Stimulated activated memory B cell treated with anti-CD40 and anti-IgM and Interleukin-4, amounts not matched to agents 10 μg/mL and 1 μg/mL and 100 μg/mL, for 72 hours (primary cell): ENCODE data around the gene NPS.

Experiments used
- ATAC-seq: fragments of 150-1000 bp; cut with Tn5 transposase; 2 replicates; pipeline ENCODE4 v1.10.0; 2021
- H3K27ac Mint-ChIP-seq: one replicate; pipeline ENCODE4 v1.8.0; 2022; ENCODE audit warnings: mild to moderate bottlenecking, mixed read lengths
- H3K27me3 Mint-ChIP-seq: one replicate; pipeline ENCODE4 v1.8.0; 2022; ENCODE audit warnings: mixed read lengths
- H3K36me3 Mint-ChIP-seq: one replicate; pipeline ENCODE4 v1.8.0; 2022; ENCODE audit warnings: mixed read lengths
- H3K4me1 Mint-ChIP-seq: one replicate; pipeline ENCODE4 v1.8.0; 2022; ENCODE audit warnings: mixed read lengths
- H3K4me3 Mint-ChIP-seq: one replicate; pipeline ENCODE4 v1.8.0; 2022; ENCODE audit warnings: mild to moderate bottlenecking, moderate library complexity, mixed read lengths
- H3K9me3 Mint-ChIP-seq: one replicate; pipeline ENCODE4 v1.8.0; 2022; ENCODE audit warnings: mixed read lengths

The NPS gene

DNA sequence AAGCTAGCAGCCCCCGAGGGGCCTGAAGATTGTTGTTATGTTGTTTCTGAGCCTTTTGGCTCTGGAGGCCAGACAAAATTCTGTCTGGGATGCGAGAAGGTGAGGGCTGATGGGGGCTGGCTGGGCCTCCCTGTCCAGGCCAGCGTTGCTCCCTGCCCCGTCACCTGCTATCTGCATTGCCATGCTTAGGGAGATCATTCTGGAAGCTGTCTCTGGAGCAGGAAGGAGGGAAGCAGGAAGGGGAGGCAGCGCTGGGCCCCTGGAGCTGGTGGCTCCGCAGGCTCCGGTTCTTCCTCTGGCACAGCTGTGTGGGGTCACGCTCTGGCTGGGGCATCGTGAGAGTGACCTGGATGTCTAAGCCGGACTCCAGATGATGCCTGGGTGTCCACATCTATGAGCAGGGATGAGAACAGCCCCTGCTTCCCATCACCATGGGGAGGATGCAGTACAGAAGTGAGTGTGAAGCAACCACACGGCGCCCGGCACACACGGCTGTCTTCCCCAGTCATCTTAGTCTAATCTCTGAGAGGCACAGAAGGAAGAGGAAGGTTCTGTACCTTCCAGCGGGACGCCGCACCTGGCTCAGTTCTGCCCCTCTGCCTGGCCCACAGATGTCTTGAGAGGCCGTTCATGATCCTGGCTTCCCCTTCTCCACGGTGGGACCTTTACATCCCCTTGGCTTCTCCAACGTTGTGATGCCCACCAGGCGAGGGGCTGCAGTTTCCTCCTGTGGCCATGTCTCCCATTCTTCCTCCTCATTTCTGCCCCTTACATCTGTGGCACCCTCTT is 11.9 kb upstream of the NPS start:
- Mint-ChIP-seq H3K27me3 (no peaks in the 10 kb centered on the region), H3K27ac (no peak overlapping the region), H3K4me1 (no peaks in the 10 kb centered on the region), H3K36me3 (no peaks in the 10 kb centered on the region), H3K9me3 (no peaks in the 10 kb centered on the region), H3K4me3 (no peak overlapping the region)
- ATAC-seq = no peak

- no peak for ATAC-seq
- H3K27ac Mint-ChIP-seq = no peak overlapping the region
- H3K36me3 Mint-ChIP-seq = no peaks in the 10 kb centered on the region
- H3K4me1 Mint-ChIP-seq = no peaks in the 10 kb centered on the region
- no peaks in the 10 kb centered on the region for H3K9me3 Mint-ChIP-seq
- H3K27me3 Mint-ChIP-seq = no peaks in the 10 kb centered on the region
- H3K4me3 Mint-ChIP-seq = no peak overlapping the region
Measured at GRCh38 chr10:127537924-127538323, 11.2 kb upstream of the NPS start.

- ATAC-seq = no peak
- H3K36me3 Mint-ChIP-seq = no peaks in the 10 kb centered on the region
Measured at GRCh38 chr10:127548022-127548421, 1.1 kb upstream of the NPS start.

DNA sequence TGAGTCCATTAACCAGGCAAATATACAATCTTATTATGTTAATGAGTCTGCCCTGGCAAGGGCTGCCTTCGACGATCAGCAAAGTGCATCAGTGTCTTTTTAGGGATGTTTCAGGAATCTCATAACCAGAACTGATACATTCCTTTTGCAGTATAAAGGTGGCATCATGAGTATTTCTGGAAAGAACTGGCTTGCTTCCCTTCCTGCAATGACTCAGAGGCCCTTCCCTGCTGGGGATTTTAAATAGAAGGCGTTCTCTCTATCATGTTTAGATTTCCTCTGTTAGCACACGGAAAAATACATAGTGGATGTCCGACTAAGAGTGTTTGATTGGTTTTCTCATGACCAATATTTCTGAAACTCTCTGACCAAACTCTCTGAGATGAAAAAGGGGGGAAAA is 1.8 kb downstream of the NPS start:
- Mint-ChIP-seq H3K9me3 (peaks cover 12% of the 10 kb centered on the region), H3K4me1 (no peaks in the 10 kb centered on the region), H3K36me3 (no peaks in the 10 kb centered on the region), H3K27ac (no peak overlapping the region), H3K4me3 (no peak overlapping the region), H3K27me3 (peaks cover 7% of the 10 kb centered on the region)
- ATAC-seq = no peak

More at GRCh38 chr10:127548022-127548421, 1.1 kb upstream of the NPS start:
- no peak overlapping the region for H3K4me3 Mint-ChIP-seq
- no peak overlapping the region for H3K27ac Mint-ChIP-seq
- H3K27me3 Mint-ChIP-seq = no peaks in the 10 kb centered on the region
- H3K4me1 Mint-ChIP-seq = no peaks in the 10 kb centered on the region
- H3K9me3 Mint-ChIP-seq = peaks cover 21% of the 10 kb centered on the region

DNA sequence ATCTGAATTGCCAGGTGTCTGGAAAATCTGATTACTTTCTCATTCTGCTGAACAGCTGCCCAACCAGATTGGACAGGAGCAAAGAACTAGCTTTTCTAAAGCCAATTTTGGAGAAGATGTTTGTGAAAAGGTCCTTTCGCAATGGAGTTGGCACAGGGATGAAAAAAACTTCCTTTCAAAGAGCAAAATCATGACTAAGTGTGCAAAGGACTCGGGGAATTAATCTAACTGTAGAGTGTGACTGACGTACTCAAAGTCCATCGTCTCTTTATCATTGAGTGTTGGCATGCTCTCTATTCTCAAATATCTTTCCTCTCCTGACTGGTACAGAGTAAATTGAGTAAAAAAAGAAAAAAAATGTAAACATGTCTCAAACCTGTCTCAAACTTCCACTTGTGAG is 3.3 kb downstream of the NPS start:
- ATAC-seq = no peak
- Mint-ChIP-seq H3K27ac (no peak overlapping the region), H3K4me3 (no peak overlapping the region), H3K27me3 (peaks cover 7% of the 10 kb centered on the region), H3K9me3 (peaks cover 3% of the 10 kb centered on the region), H3K36me3 (no peaks in the 10 kb centered on the region), H3K4me1 (no peaks in the 10 kb centered on the region)

DNA sequence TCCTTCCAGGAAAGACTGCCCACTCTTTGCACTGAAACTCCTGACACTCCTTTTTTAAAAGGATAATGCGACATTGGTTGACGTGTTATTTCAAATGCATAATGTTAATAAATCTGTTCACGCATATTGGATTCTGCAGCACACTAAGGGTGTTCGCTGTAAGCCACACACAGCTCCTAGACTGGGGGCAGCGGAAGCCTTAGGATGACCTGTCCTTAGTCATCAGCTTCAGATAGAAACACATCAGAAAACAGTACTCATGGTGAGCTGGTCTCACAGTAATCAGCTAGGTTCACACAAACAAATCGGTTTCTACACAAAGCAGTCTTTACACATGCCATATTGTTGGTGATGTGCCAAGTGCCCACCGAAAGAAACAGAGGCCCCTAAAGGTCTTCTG is 4.3 kb downstream of the NPS start:
- no peak overlapping the region for H3K27ac Mint-ChIP-seq
- H3K9me3 Mint-ChIP-seq = no peaks in the 10 kb centered on the region
- H3K4me3 Mint-ChIP-seq = no peak overlapping the region
- H3K36me3 Mint-ChIP-seq = no peaks in the 10 kb centered on the region
- H3K4me1 Mint-ChIP-seq = no peaks in the 10 kb centered on the region
- H3K27me3 Mint-ChIP-seq = peaks cover 7% of the 10 kb centered on the region
- ATAC-seq = no peak

DNA sequence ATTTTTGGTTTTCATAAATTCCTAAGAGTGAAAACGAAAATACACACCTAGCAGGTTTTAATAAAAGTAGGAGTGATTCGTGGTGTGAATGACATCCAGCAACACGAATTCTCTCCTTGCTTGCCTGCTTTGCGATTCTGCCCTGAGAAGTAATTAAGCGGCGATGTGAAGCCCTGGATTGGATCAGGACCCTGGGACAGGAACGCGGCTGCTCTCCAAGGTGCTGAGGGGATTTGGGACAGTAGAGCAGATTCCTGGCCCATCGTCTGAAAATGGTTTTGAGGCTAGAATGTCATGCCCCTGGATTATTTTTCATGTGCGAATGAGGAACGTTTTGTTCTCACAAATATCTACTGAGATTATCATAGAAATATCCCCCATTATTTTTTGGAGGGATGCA is 7.8 kb downstream of the NPS start:
- peaks cover 7% of the 10 kb centered on the region for H3K27me3 Mint-ChIP-seq
- no peaks in the 10 kb centered on the region for H3K36me3 Mint-ChIP-seq
- no peak for ATAC-seq
- H3K4me3 Mint-ChIP-seq = no peak overlapping the region
- no peaks in the 10 kb centered on the region for H3K4me1 Mint-ChIP-seq
- no peak overlapping the region for H3K27ac Mint-ChIP-seq
- H3K9me3 Mint-ChIP-seq = peaks cover 11% of the 10 kb centered on the region

- Mint-ChIP-seq H3K36me3 (no peaks in the 10 kb centered on the region), H3K27ac (no peak overlapping the region), H3K9me3 (peaks cover 11% of the 10 kb centered on the region), H3K27me3 (peaks cover 11% of the 10 kb centered on the region), H3K4me3 (no peak overlapping the region), H3K4me1 (no peaks in the 10 kb centered on the region)
- no peak for ATAC-seq
Measured at GRCh38 chr10:127561647-127562046, 12.5 kb downstream of the NPS start.

- no peak overlapping the region for H3K4me3 Mint-ChIP-seq
- H3K27ac Mint-ChIP-seq = no peak overlapping the region
- H3K9me3 Mint-ChIP-seq = peaks cover 11% of the 10 kb centered on the region
- H3K36me3 Mint-ChIP-seq = no peaks in the 10 kb centered on the region
- H3K4me1 Mint-ChIP-seq = no peaks in the 10 kb centered on the region
- peaks cover 11% of the 10 kb centered on the region for H3K27me3 Mint-ChIP-seq
- peak; percentile 45 for ATAC-seq
Measured at GRCh38 chr10:127563718-127564553, 14.8 kb downstream of the NPS start.

DNA sequence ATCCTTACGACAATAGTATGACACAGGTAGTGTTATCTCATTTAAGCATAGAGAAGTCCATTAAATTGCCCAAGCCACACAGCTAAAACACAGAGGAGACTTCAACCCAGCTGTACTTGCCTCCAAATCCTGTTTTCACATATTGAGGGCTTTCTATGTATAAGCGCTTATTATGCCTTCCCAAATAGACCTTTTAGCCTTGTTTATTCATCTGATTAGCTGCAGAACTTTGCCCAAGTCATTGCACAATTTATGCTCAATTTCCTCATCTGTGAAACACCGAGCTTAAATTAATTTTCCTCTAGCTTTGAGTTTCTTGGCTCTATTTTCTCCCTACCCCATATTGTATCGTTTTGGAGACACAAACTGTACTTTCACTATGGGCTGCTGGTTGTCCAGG is 15.5 kb downstream of the NPS start:
- ATAC-seq = no peak
- Mint-ChIP-seq H3K4me3 (no peak overlapping the region), H3K36me3 (no peaks in the 10 kb centered on the region), H3K4me1 (no peaks in the 10 kb centered on the region), H3K9me3 (peaks cover 5% of the 10 kb centered on the region), H3K27me3 (peaks cover 11% of the 10 kb centered on the region), H3K27ac (no peak overlapping the region)

DNA sequence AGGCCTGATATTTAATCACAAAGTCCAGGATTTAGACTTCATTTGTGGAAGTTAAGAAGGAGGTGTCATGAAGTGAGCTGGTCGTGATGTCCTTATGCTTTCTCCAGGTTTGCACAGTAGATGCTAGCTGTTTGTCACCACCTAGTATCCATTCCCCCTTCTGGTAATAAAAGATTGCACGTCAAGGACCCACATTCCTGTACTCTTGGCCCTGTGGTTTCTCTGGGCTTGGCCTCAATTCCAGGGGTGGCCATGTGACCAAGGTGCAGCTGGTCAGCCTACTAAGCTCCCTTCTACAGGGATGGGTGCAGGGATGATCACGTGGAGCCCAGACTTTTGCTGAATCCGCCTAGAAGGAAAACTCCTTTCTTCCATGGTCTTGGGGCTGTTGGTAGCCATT is 16.5 kb downstream of the NPS start:
- no peak for ATAC-seq
- Mint-ChIP-seq H3K27me3 (peaks cover 11% of the 10 kb centered on the region), H3K4me1 (no peaks in the 10 kb centered on the region), H3K36me3 (no peaks in the 10 kb centered on the region), H3K9me3 (no peaks in the 10 kb centered on the region), H3K4me3 (no peak overlapping the region), H3K27ac (no peak overlapping the region)

- Mint-ChIP-seq H3K4me3 (no peak overlapping the region), H3K36me3 (no peaks in the 10 kb centered on the region), H3K27me3 (peaks cover 6% of the 10 kb centered on the region), H3K4me1 (no peaks in the 10 kb centered on the region), H3K9me3 (peaks cover 9% of the 10 kb centered on the region), H3K27ac (no peak overlapping the region)
- no peak for ATAC-seq
Measured at GRCh38 chr10:127569210-127569609, 20.1 kb downstream of the NPS start.

DNA sequence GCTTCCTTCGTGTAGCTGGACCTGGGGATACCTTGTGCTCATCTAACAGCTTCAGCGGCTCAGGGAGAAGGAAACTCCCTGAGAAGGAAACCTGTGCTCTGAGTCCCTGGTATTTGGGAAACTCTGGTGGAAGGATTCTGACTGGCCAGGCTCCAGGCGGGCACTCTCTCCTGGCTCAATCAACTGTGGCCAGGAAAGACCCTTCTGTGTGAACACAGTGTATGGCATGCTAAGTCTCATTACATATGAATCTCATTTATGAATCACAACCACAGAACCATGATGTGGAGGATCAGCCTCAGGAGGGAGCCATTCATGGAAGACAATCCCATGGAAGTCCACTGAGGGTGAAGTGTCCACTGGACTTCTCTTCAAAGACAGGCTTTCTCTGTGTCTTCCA is 20.9 kb downstream of the NPS start:
- Mint-ChIP-seq H3K27ac (no peak overlapping the region), H3K4me1 (no peaks in the 10 kb centered on the region), H3K4me3 (no peak overlapping the region), H3K36me3 (no peaks in the 10 kb centered on the region), H3K9me3 (peaks cover 13% of the 10 kb centered on the region), H3K27me3 (no peaks in the 10 kb centered on the region)
- ATAC-seq = no peak

DNA sequence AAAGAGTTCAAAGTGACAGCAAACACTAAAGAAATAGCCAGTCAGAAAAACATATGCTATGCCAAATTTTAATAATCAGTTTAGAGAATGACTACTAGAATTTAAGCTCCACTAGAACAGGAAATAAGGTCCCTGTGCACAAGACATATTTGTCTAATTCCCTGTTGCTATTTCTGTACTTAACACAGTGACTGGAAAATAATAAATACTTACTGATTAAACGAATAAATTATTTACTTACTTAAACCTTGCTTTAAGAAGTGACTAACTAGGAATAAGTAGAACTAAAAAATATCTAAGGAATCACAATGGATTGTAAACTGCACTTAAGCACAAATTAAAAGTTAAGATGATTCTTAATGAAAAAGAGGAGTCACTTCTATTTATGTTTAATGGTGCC is 22.3 kb downstream of the NPS start:
- H3K36me3 Mint-ChIP-seq = no peaks in the 10 kb centered on the region
- H3K4me1 Mint-ChIP-seq = no peaks in the 10 kb centered on the region
- no peaks in the 10 kb centered on the region for H3K27me3 Mint-ChIP-seq
- peaks cover 13% of the 10 kb centered on the region for H3K9me3 Mint-ChIP-seq
- H3K27ac Mint-ChIP-seq = no peak overlapping the region
- ATAC-seq = no peak
- H3K4me3 Mint-ChIP-seq = no peak overlapping the region

GRCh38 chr10:127576051-127576450 is 26.9 kb downstream of the NPS start:
- Mint-ChIP-seq H3K4me3 (no peak overlapping the region), H3K27ac (no peak overlapping the region), H3K4me1 (no peaks in the 10 kb centered on the region), H3K27me3 (no peaks in the 10 kb centered on the region), H3K36me3 (no peaks in the 10 kb centered on the region), H3K9me3 (peaks cover 13% of the 10 kb centered on the region)
- ATAC-seq = no peak

GRCh38 chr10:127576740-127577161 is 27.6 kb downstream of the NPS start:
- Mint-ChIP-seq H3K36me3 (no peaks in the 10 kb centered on the region), H3K27ac (no peak overlapping the region)
- no peak for ATAC-seq

More at GRCh38 chr10:127576740-127577161, 27.6 kb downstream of the NPS start:
- Mint-ChIP-seq H3K27me3 (no peaks in the 10 kb centered on the region), H3K4me1 (no peaks in the 10 kb centered on the region), H3K9me3 (peaks cover 13% of the 10 kb centered on the region), H3K4me3 (no peak overlapping the region)
